ENCODE results near the gene ABCC8.

ABCC8 gene

GRCh38 chr11:17486646-17487045 lies 10.0 kb upstream of the ABCC8 start:
- no peak for TF ChIP-seq CTCF (conservative IDR thresholded peaks at IDR 0.05; ENCODE audit: low read length)
- DNase-seq (ENCODE audit: low read depth), result no peak
- H3K4me3 ChIP-seq (ENCODE audit: low read length), result no peak overlapping the region

DNA sequence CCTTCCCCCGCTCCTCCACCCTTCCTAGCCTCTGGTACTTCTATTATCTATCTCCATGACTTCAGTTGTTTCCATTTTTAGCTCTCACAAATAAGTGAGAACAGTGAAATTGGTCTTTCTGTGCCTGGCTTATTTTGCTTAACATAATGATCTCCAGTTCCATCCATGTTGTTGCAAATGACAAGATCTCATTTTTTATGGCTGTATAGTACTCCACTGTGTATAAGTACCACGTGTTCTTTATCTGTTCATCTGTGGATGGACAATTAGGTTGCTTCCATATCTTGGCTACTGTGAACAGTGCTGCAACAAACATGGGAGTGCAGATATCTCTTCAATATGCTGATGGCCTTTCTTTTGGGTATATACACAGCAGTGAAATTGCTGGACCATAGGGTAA lies 6.9 kb upstream of the ABCC8 start:
- TF ChIP-seq CTCF (conservative IDR thresholded peaks at IDR 0.05; ENCODE audit: low read length), result no peak
- DNase-seq (ENCODE audit: low read depth), result no peak
- H3K4me3 ChIP-seq (ENCODE audit: low read length), result no peak overlapping the region

GRCh38 chr11:17481905-17482304 lies 5.3 kb upstream of the ABCC8 start:
- no peak for TF ChIP-seq CTCF (conservative IDR thresholded peaks at IDR 0.05; ENCODE audit: low read length)
- no peak for DNase-seq (ENCODE audit: low read depth)
- H3K4me3 ChIP-seq (ENCODE audit: low read length), result no peak overlapping the region

DNA sequence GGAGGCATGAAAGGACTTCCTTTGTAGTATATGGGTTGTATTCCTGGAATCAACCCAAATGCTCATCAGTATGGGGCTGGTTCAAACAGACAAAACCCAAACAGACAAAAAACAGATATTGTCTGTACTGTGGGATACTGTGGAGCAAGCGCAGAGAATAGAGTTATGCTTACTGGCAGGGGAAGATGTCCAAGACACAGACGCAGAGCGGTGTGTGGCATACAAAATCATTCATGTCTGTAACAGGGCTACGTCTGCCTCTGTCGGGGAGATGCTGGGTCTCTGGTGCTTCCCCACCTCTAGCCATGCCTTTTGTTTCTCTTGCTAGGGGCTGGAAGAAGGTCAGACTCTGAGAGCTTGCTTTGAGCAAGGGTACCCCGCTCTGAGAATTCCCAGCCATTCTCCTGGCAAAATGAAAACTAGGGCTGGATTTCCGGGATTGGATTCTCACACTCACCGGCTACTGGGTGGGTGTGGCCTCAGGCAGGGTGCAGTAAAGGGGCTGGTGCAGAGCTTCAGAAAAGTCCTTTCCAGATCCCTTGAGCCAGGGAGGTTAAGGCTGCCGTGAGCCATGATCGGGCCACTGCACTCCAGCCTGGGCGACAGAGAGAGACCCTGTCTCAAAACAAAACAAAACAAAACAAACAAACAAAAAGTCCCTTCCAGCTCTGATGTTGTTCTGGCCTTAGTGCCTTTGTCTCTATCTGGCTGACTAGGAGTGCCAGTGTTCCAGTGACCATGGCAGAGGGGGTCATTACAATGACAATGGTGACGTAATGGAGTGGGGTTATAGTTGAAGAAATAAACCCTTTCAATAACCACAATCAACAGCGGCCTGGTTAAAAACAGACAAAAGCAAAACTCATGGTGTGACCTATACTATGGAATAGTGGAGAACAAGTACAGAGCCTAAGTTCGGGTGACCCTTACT lies 2.9 kb upstream of the ABCC8 start:
- no peak overlapping the region for H3K4me3 ChIP-seq (ENCODE audit: low read length)
- no peak for TF ChIP-seq CTCF (conservative IDR thresholded peaks at IDR 0.05; ENCODE audit: low read length)
- DNase-seq (ENCODE audit: low read depth), result no peak

GRCh38 chr11:17478070-17478469 lies 1.4 kb upstream of the ABCC8 start:
- no peak for DNase-seq (ENCODE audit: low read depth)
- TF ChIP-seq CTCF (conservative IDR thresholded peaks at IDR 0.05; ENCODE audit: low read length), result no peak
- no peak overlapping the region for H3K4me3 ChIP-seq (ENCODE audit: low read length)

DNA sequence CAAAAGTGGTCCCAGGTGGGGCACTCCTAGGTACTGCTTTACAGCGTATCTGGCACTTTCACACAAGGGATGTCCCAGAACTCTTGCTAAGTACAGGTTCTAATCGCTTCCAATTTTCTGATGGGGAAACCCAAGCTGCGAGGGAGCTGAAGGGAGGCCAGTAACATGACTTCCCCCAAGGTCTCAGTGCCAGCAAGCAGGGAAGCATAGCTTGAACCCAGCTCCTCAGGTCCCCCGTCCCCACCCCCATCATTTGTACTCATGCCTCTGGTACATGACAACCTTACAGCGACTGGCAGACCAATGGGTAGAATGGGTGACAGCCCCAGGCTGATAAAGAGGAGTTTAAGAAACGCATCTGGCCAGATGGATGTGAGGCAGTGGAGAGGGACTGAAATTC lies 716 bp upstream of the ABCC8 start:
- TF ChIP-seq CTCF (conservative IDR thresholded peaks at IDR 0.05; ENCODE audit: low read length), result no peak
- DNase-seq (ENCODE audit: low read depth), result no peak
- no peak overlapping the region for H3K4me3 ChIP-seq (ENCODE audit: low read length)

DNA sequence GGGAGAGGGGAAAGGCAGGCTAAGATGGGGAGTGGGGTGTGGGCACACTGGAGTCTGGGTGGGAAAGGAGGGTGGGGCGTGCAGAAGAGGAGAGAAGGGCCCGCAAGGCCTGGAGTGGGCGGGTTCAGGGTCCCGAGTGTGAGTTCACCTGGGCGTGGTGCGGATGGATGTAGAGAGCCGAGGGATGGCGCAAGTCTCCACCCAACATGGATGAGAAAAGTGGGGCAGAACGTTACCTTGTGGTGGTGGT lies 364 bp upstream of the ABCC8 start:
- no peak for DNase-seq (ENCODE audit: low read depth)
- H3K4me3 ChIP-seq (ENCODE audit: low read length), result no peak overlapping the region
- no peak for TF ChIP-seq CTCF (conservative IDR thresholded peaks at IDR 0.05; ENCODE audit: low read length)

Measured in AG10803 (cell line).